DOHH2 (cell line): ENCODE measurements around the gene GPR149.

ENCODE experiments used
- CTCF ChIP-seq: fragments of 200-600 bp; sonication (generic); IDR thresholded peaks from one replicate; pipeline ENCODE4 v1.5.1; 2014; ENCODE audit warnings: antibody characterized with exemption, mild to moderate bottlenecking, low read depth, low read length; ENCODE audit not compliant: poor library complexity, severe bottlenecking
- EZH2phosphoT487 ChIP-seq: fragments of 200-600 bp; sonication (generic); IDR thresholded peaks from 2 replicates; pipeline ENCODE4 v1.6.1; 2017; ENCODE audit warnings: borderline replicate concordance, mild to moderate bottlenecking, antibody characterized with exemption, low read length, moderate library complexity, mixed read lengths

- TF ChIP-seq CTCF (no peak), EZH2phosphoT487 (no peak)
Observed at GRCh38 chr3:154327871-154328270, 102.1 kb downstream of the GPR149 start.
